GM12864 (cell line): ENCODE measurements around the gene AMZ1.

Experiments used
- DNase-seq: peaks from one replicate; pipeline ENCODE4 v3.0.0-alpha.2; 2011; ENCODE audit warnings: low read depth
- H3K4me3 ChIP-seq: 2 replicates; pipeline ENCODE4 v1.5.1; 2011; ENCODE audit warnings: mild to moderate bottlenecking, low read depth, low read length, control low read depth
- CTCF ChIP-seq: IDR thresholded peaks from 2 replicates; pipeline ENCODE4 v1.5.1; 2011; ENCODE audit warnings: low read depth, mild to moderate bottlenecking, moderate library complexity, low read length, control low read depth, inconsistent platforms; ENCODE audit errors: missing control alignments

The AMZ1 gene, protein sequence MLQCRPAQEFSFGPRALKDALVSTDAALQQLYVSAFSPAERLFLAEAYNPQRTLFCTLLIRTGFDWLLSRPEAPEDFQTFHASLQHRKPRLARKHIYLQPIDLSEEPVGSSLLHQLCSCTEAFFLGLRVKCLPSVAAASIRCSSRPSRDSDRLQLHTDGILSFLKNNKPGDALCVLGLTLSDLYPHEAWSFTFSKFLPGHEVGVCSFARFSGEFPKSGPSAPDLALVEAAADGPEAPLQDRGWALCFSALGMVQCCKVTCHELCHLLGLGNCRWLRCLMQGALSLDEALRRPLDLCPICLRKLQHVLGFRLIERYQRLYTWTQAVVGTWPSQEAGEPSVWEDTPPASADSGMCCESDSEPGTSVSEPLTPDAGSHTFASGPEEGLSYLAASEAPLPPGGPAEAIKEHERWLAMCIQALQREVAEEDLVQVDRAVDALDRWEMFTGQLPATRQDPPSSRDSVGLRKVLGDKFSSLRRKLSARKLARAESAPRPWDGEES

DNA sequence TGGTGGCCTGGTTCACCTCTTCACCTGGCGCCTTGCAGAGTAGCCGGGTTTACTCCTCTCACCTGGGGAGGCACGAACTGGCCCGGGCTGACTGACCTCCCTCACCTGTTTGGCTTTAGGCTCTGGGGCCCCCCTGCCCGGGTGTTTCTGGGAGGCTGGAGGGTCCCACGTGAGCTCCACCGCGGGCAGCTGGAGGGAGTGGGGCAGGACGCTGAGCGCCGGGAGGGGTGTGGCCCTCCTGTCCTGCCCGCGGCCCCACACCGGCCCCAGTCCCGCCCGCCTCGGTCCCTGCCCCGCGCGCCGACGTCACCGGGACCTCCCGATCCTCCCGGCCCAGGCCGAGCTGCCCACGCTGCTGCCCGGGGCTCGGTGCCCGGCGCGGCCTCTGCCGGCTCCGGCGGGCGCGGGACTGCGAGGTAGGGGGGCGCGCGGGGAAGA lies at the start of gene AMZ1:
Gene AMZ1, plus strand, starts transcription at position 322 of the 438 bp plus-strand sequence. CDS start 12,250 bp downstream, outside the sequence.
- no peak for DNase-seq
- no peak for TF ChIP-seq CTCF
- peak within 1 kb of the TSS; percentile 43 for H3K4me3 ChIP-seq

DNA sequence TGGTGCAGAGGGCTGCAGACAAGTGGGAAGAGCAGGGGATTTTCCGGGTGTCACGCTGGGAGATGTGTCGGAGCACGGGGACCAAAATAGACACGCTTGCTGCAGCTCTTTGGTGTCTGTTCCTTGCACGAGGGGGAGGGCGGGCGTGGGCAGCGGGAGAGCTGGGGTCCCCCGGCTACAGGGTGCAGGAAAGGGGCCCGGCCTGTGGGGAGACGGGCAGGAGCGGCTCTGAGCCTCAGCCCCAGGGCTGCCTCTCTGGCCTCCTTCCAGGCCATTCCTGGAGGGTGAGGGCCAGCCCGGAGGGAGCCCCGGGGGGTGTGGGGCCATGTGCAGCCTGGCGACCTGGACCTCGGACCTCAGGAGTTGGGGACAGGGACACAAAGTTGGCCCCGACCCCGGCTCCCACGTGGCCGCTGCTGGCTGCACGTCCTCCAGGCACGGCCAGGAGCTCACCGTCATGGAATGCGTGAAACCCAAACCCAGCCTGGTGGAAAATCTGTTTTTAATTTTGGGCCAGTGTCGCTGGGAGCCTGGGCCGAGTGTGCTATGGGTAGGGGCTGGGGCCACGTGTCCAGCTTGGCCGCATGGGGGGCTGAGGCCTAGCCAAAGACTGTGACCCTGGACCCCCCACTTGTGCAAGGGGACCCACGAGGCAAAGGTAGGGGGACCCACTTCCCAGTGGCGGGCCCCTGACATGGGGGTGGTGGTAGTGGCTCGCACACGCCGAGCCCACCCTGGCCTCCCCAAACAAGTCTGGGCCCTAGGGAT lies 49.6 kb upstream of the AMZ1 start:
- no peak overlapping the region for H3K4me3 ChIP-seq
- DNase-seq, result no peak
- no peak for TF ChIP-seq CTCF

DNA sequence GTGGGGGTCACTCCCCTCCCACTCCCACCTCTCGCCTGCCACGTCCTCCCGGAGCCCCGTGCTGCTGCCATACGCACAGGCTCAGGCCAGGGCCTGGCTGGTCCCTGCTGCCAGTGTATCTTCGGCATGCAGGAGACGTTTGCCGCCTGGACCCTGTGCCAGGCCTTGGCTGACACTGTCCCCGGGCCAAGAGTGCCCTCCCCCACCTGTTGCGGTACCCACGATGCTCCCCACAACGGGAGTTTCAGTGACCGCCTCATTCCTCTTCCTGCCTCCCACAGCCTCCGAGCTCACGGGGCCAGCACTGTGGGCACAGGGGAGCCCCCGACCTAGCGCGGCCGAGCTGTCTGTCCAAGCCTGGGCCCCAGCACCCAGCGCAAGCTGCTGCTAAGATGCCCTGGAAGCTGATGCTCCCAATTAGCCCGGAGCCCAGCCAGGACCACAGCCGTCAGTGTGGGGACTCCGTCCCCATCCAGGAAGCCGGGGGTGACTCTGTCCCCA lies 48.8 kb upstream of the AMZ1 start:
- no peak for TF ChIP-seq CTCF
- DNase-seq, result no peak
- no peak overlapping the region for H3K4me3 ChIP-seq

DNA sequence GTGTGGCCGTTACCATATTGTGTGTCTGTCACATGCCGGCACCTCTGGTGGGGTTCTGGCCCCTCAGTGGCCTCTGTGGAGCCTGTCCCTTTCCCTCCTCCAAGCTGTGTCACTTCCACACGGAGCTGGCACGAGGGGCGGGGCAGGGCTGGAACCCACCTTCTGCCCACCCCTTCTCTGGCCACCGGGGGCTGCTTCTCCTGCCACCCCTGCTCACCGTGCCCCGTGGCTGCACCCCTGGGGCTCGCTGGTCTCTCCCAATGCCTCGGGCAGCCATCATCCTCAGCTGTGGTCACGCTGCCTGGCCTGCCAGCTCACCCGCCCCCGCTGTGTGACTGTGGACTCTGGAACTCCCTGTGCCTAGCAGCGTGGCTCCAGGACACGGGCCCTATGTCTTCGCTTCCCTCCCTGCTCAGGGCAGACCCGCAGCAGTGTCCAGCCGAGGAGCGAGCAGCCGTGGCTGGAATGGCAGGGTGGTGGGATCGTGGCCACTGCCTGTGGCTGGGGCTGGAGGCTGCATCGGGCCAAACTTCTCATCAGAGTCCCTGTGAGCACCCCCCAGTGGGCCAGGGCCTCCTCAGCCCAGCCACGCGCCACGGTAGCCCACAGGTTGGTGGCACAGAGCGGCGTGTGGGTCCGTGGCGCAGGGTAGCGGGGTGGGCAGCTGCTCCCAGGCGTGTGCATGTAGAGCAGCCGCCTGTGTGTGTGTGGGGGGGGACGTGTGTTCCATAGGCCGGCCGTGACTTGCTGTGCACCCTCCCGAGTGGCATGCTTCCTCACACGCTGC lies 48.1 kb upstream of the AMZ1 start:
- no peak overlapping the region for H3K4me3 ChIP-seq
- no peak for DNase-seq
- TF ChIP-seq CTCF, result no peak

GRCh38 chr7:2640482-2640830 lies 47.5 kb upstream of the AMZ1 start:
- no peak for TF ChIP-seq CTCF
- DNase-seq, result no peak
- no peak overlapping the region for H3K4me3 ChIP-seq

- TF ChIP-seq CTCF, result no peak
- no peak for DNase-seq
- no peak overlapping the region for H3K4me3 ChIP-seq
Observed at GRCh38 chr7:2640846-2641316, 47.1 kb upstream of the AMZ1 start.
